K562 (cell line): ENCODE results near the gene DYRK4. TPM values are rescaled to one million over a fixed set of nuclear protein-coding genes. Genes with fewer than 3 reads are reported as not detected.
A peak's percentile ranks its signal among the peaks of the same experiment; 100 is the strongest.

Experiments used
- BRF1 ChIP-seq: IDR thresholded peaks from 3 replicates; pipeline ENCODE4 v1.6.1; 2011; ENCODE audit warnings: borderline replicate concordance, mild to moderate bottlenecking; ENCODE audit not compliant: insufficient read length; ENCODE audit errors: extremely low read depth
- C11orf30 ChIP-seq: fragments of 450-650 bp; IDR thresholded peaks from 2 replicates; pipeline ENCODE4 v1.6.1; 2016; ENCODE audit warnings: low read depth, mild to moderate bottlenecking
- DACH1 ChIP-seq: fragments of 450-650 bp; IDR thresholded peaks from 2 replicates; pipeline ENCODE4 v1.6.1; 2018; ENCODE audit not compliant: partially characterized antibody
- DIDO1 ChIP-seq: fragments of 450-650 bp; IDR thresholded peaks from 2 replicates; pipeline ENCODE4 v1.6.1; 2016; ENCODE audit warnings: low read depth, missing biosample characterization, missing genetic modification characterization
- EHMT2 ChIP-seq: fragments of 450-650 bp; IDR thresholded peaks from 2 replicates; pipeline ENCODE4 v1.6.1; 2018; ENCODE audit warnings: antibody characterized with exemption
- GABPB1 ChIP-seq: sonication (generic); formaldehyde crosslinking; IDR thresholded peaks from 2 replicates; pipeline ENCODE4 v1.8.0; 2022; ENCODE audit warnings: mild to moderate bottlenecking, missing genetic modification reagents
- HDAC1 ChIP-seq, 2 experiments: fragments of 450-650 bp; IDR thresholded peaks; 2 replicates each; pipeline ENCODE4 v1.6.1; 2016 to 2017; ENCODE audit warnings: inconsistent platforms in 1 of 2, mild to moderate bottlenecking in 1 of 2, moderate library complexity in 1 of 2
- HSF4 ChIP-seq: fragments of 250-450 bp; sonication (Bioruptor Pico); IDR thresholded peaks from 2 replicates; pipeline ENCODE4 v2.1.2; 2022; ENCODE audit warnings: mild to moderate bottlenecking, moderate library complexity, borderline replicate concordance
- NFATC3 ChIP-seq: fragments of 450-650 bp; IDR thresholded peaks from 2 replicates; pipeline ENCODE4 v1.6.1; 2017; ENCODE audit warnings: mild to moderate bottlenecking
- NFE2L1 ChIP-seq: fragments of 450-650 bp; IDR thresholded peaks from 2 replicates; pipeline ENCODE4 v1.6.1; 2016; ENCODE audit warnings: missing genetic modification characterization, low read depth, mild to moderate bottlenecking, missing compliant biosample characterization, moderate library complexity, borderline replicate concordance
- PHF20 ChIP-seq: fragments of 450-650 bp; IDR thresholded peaks from 2 replicates; pipeline ENCODE4 v1.6.1; 2018; ENCODE audit not compliant: partially characterized antibody
- PHF8 ChIP-seq: fragments of 200-600 bp; sonication (generic); IDR thresholded peaks from 2 replicates; pipeline ENCODE4 v1.6.1; 2012; ENCODE audit warnings: mixed run types, mild to moderate bottlenecking, inconsistent platforms, low read length, moderate library complexity, borderline replicate concordance
- RBM15 ChIP-seq: fragments of 200-400 bp; formaldehyde crosslinking; IDR thresholded peaks from 2 replicates; pipeline ENCODE4 v1.6.1; 2018; ENCODE audit warnings: mild to moderate bottlenecking, low read length, moderate library complexity; ENCODE audit not compliant: insufficient read depth
- RHOXF2B ChIP-seq: fragments of 250-450 bp; sonication (Bioruptor Pico); conservative IDR thresholded peaks from 2 replicates; pipeline ENCODE4 v1.5.1; 2021
- RNF2 ChIP-seq: sonication (generic); IDR thresholded peaks from 2 replicates; pipeline ENCODE4 v1.6.1; 2016
- SLC30A9 ChIP-seq: fragments of 250-450 bp; sonication (Bioruptor Pico); IDR thresholded peaks from 2 replicates; pipeline ENCODE4 v1.8.0; 2022; ENCODE audit warnings: mild to moderate bottlenecking, moderate library complexity
- TCF7L2 ChIP-seq: fragments of 150-350 bp; IDR thresholded peaks from 2 replicates; pipeline ENCODE4 v1.6.1; 2016; ENCODE audit warnings: low read depth, mild to moderate bottlenecking, low read length, moderate library complexity
- YY1 ChIP-seq, 3 experiments: IDR thresholded peaks; 2 replicates each; pipeline ENCODE4 v1.6.1; 2011; ENCODE audit warnings: low read length in 2 of 3, mild to moderate bottlenecking in 2 of 3, moderate library complexity in 2 of 3, borderline replicate concordance in 1 of 3, control low read depth in 1 of 3, low read depth in 1 of 3; ENCODE audit not compliant: insufficient read depth in 3 of 3, insufficient replicate concordance in 2 of 3, control insufficient read depth in 1 of 3, insufficient read length in 1 of 3; ENCODE audit errors: extremely low read depth in 1 of 3
- ZNF699 ChIP-seq: fragments of 250-450 bp; sonication (Bioruptor Pico); IDR thresholded peaks from 2 replicates; pipeline ENCODE4 v1.8.0; 2021; ENCODE audit warnings: mild to moderate bottlenecking, moderate library complexity; ENCODE audit not compliant: insufficient replicate concordance
- polyA plus RNA-seq, 8 experiments: library from polyadenylated mRNA; depleted of rRNA in 4 of 8; stranded (reverse) in 5 of 8; unstranded in 3 of 8; fragments of >200 nt; fragmentation: Nextera tagmentation in 2 of 8; fragmentation: Illumina TruSeq in 1 of 8; extraction: Ambion mirVana in 2 of 8; extraction: Trizol in 1 of 8; gene quantifications; 2 replicates each; pipeline versions ENCODE4 v1.2.1 to v1.2.3, GENCODE V29; 2011 to 2014; ENCODE audit warnings: inconsistent platforms in 1 of 8, missing spikeins in 1 of 8
- total RNA-seq, 7 experiments: library from RNA; depleted of rRNA in 6 of 7; stranded (reverse); fragments of >200 nt in 6 of 7; fragmentation: Illumina TruSeq in 2 of 7; extraction: Trizol in 2 of 7; gene quantifications; 2 replicates each; pipeline versions ENCODE4 v1.2.1 to v1.2.3, GENCODE V29; 2011 to 2021; ENCODE audit warnings: low replicate concordance in 1 of 7
- TF ChIP-seq, protein P1 (sequence below): fragments of 450-650 bp; IDR thresholded peaks from 2 replicates; pipeline ENCODE4 v1.6.1; 2018; ENCODE audit not compliant: partially characterized antibody
- TF ChIP-seq, protein P2 (sequence below): fragments of 450-650 bp; formaldehyde crosslinking; IDR thresholded peaks from 2 replicates; pipeline ENCODE4 v1.4.0; 2022; ENCODE audit warnings: mild to moderate bottlenecking, moderate library complexity
- TF ChIP-seq, protein P3 (sequence below): sonication (generic); formaldehyde crosslinking; IDR thresholded peaks from 2 replicates; pipeline ENCODE4 v1.8.0; 2022; ENCODE audit warnings: mild to moderate bottlenecking, low read depth, missing genetic modification reagents

The DYRK4 gene
- total and polyA plus RNA-seq, 9 of the 15 experiments (the other 6 are each of a cell fraction or from before 2014, with no cell fraction given), result 13.4 to 37.4 (median 22.2) TPM

DNA sequence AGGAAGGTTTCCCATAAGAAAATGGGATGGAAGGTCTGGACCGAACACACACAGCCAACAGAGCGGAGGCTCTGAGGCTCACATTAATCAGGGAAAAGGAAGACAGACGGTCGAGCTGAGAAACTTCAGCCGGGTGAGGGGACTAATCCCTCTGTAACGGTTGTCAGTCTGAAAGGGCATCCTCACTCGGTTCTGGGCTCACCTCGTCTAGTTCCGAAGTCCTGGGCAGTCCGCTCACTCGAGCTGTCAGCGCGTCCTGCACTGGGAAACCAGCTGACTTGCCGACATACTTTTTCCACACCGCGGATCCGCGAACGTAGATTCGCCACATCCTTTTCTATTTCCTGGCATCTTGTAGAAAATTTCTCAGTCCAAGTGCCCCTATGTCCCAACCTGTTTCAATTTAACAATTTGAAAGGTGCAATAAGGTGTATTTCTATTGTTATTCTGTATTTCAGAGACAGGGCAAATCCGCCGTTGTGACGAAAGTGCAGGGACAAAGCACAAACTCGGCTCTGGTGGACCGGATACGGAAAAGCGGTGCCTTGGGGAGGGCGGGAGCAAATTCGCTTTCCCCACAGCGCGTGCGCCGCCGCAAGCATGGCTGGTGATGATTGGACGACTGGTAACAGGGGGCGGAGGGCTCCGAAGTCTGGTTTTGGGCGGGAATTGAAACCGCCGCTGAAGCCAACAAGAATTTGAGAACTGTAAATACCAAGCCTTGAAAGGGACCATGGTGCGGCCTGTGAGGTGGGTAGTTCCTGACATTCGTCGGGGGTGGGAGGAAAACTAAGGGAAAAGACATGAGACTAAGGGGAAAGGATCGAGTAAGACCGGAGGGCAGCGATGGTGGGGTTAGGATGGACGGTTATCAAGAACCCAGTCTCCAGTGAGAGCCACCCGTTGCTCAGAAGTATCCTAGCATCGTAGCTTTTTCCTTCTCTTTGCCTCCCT lies 23.5 kb upstream of the DYRK4 start, which contains the start of gene RAD51AP1 (continued):
- TF ChIP-seq, protein P1, sequence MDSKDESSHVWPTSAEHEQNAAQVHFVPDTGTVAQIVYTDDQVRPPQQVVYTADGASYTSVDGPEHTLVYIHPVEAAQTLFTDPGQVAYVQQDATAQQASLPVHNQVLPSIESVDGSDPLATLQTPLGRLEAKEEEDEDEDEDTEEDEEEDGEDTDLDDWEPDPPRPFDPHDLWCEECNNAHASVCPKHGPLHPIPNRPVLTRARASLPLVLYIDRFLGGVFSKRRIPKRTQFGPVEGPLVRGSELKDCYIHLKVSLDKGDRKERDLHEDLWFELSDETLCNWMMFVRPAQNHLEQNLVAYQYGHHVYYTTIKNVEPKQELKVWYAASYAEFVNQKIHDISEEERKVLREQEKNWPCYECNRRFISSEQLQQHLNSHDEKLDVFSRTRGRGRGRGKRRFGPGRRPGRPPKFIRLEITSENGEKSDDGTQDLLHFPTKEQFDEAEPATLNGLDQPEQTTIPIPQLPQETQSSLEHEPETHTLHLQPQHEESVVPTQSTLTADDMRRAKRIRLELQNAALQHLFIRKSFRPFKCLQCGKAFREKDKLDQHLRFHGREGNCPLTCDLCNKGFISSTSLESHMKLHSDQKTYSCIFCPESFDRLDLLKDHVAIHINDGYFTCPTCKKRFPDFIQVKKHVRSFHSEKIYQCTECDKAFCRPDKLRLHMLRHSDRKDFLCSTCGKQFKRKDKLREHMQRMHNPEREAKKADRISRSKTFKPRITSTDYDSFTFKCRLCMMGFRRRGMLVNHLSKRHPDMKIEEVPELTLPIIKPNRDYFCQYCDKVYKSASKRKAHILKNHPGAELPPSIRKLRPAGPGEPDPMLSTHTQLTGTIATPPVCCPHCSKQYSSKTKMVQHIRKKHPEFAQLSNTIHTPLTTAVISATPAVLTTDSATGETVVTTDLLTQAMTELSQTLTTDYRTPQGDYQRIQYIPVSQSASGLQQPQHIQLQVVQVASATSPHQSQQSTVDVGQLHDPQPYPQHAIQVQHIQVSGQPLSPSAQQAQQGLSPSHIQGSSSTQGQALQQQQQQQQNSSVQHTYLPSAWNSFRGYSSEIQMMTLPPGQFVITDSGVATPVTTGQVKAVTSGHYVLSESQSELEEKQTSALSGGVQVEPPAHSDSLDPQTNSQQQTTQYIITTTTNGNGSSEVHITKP, result no peak
- TF ChIP-seq NFATC3, result peak; percentile 55; the same call in 1 of the 2 replicates
- no peak for TF ChIP-seq SLC30A9 (CRISPR knock-in tag)
- TF ChIP-seq ZNF699, result no peak
- peak in 1 of 2 experiments; percentile 80; a peak in 3 of 4 replicates for TF ChIP-seq HDAC1 (IDR thresholded peaks at IDR 0.05)
- no peak for TF ChIP-seq TCF7L2
- no peak for TF ChIP-seq HSF4 (CRISPR knock-in tag)
- peak; percentile 64; the same call in 1 of the 2 replicates for TF ChIP-seq PHF8
- no peak for TF ChIP-seq RHOXF2B (CRISPR knock-in tag)
- TF ChIP-seq, protein P2, sequence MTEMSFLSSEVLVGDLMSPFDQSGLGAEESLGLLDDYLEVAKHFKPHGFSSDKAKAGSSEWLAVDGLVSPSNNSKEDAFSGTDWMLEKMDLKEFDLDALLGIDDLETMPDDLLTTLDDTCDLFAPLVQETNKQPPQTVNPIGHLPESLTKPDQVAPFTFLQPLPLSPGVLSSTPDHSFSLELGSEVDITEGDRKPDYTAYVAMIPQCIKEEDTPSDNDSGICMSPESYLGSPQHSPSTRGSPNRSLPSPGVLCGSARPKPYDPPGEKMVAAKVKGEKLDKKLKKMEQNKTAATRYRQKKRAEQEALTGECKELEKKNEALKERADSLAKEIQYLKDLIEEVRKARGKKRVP (CRISPR knock-in tag), result no peak
- TF ChIP-seq NFE2L1, result no peak
- peak; percentile 32 to 83 (median 58) for TF ChIP-seq YY1 (IDR thresholded peaks at IDR 0.05; ENCODE audit: borderline replicate concordance in 1 of 3, control insufficient read depth in 1 of 3, extremely low read depth in 1 of 3, insufficient read depth in 3 of 3, insufficient read length in 1 of 3, insufficient replicate concordance in 2 of 3, low read depth in 1 of 3, low read length in 2 of 3)
- TF ChIP-seq BRF1, result no peak
- TF ChIP-seq C11orf30, result peak; percentile 99
- TF ChIP-seq PHF20, result peak; percentile 96
- peak; percentile 88 for TF ChIP-seq GABPB1 (CRISPR knock-in tag)
- 0 out of 2 replicates have a peak, but pooled peaks have one; percentile 15 for TF ChIP-seq RNF2
- TF ChIP-seq DIDO1 (tag), result peak; percentile 98
- no peak for TF ChIP-seq EHMT2
- TF ChIP-seq, protein P3, sequence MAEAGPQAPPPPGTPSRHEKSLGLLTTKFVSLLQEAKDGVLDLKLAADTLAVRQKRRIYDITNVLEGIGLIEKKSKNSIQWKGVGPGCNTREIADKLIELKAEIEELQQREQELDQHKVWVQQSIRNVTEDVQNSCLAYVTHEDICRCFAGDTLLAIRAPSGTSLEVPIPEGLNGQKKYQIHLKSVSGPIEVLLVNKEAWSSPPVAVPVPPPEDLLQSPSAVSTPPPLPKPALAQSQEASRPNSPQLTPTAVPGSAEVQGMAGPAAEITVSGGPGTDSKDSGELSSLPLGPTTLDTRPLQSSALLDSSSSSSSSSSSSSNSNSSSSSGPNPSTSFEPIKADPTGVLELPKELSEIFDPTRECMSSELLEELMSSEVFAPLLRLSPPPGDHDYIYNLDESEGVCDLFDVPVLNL (CRISPR knock-in tag), result peak; percentile 71; the same call in 1 of the 2 replicates
- no peak for TF ChIP-seq RBM15
- TF ChIP-seq DACH1, result peak; percentile 94
